GM23338 (cell line): Measurements from ENCODE around the gene BBX. TPM values are rescaled to one million over a fixed set of nuclear protein-coding genes. Genes with fewer than 3 reads are reported as not detected.

Experiments
- ATAC-seq: fragments of 200-7000 bp; cut with Tn5 transposase; 3 replicates; pipeline ENCODE4 v1.9.1; 2020
- DNase-seq: peaks from one replicate; pipeline ENCODE4 v3.0.0-alpha.2; 2015; ENCODE audit warnings: low spot score
- H2AFZ ChIP-seq: fragments of 200-600 bp; sonication (generic); 2 replicates; pipeline ENCODE4 v1.8.0; 2016; ENCODE audit warnings: antibody characterized with exemption, mild to moderate bottlenecking, moderate library complexity
- H3F3A ChIP-seq: fragments of 200-600 bp; sonication (generic); replicated peaks from 2 replicates; pipeline ENCODE4 v1.8.0; 2017; ENCODE audit warnings: antibody characterized with exemption, mixed run types, low read depth
- H3K27ac ChIP-seq: fragments of 200-600 bp; sonication (generic); 2 replicates; pipeline ENCODE4 v1.6.1; 2016; ENCODE audit warnings: low read depth
- H3K27me3 ChIP-seq: fragments of 200-600 bp; sonication (generic); 2 replicates; pipeline ENCODE4 v1.8.0; 2016; ENCODE audit warnings: mild to moderate bottlenecking, mixed run types, moderate library complexity; ENCODE audit not compliant: insufficient read depth
- H3K36me3 ChIP-seq: fragments of 200-600 bp; sonication (generic); 2 replicates; pipeline ENCODE4 v1.8.0; 2016; ENCODE audit warnings: mild to moderate bottlenecking; ENCODE audit not compliant: insufficient read depth
- H3K4me1 ChIP-seq: fragments of 200-600 bp; sonication (generic); 2 replicates; pipeline ENCODE4 v1.8.0; 2016; ENCODE audit warnings: mild to moderate bottlenecking, moderate library complexity; ENCODE audit not compliant: insufficient read depth
- H3K4me2 ChIP-seq: fragments of 200-600 bp; sonication (generic); 2 replicates; pipeline ENCODE4 v1.7.1; 2017; ENCODE audit warnings: mixed run types
- H3K4me3 ChIP-seq: fragments of 200-600 bp; sonication (generic); 2 replicates; pipeline ENCODE4 v1.6.1; 2016; ENCODE audit warnings: mixed run types
- H3K79me2 ChIP-seq: fragments of 200-600 bp; sonication (generic); replicated peaks from 2 replicates; pipeline ENCODE4 v1.8.0; 2017; ENCODE audit warnings: mild to moderate bottlenecking; ENCODE audit not compliant: insufficient read depth
- H3K9me2 ChIP-seq: fragments of 200-600 bp; sonication (generic); 2 replicates; pipeline ENCODE4 v1.8.0; 2017; ENCODE audit not compliant: insufficient read depth
- H4K20me1 ChIP-seq: fragments of 200-600 bp; sonication (generic); replicated peaks from 2 replicates; pipeline ENCODE4 v1.8.0; 2017; ENCODE audit warnings: mild to moderate bottlenecking; ENCODE audit not compliant: insufficient read depth
- H3K27ac Mint-ChIP-seq: 2 replicates; pipeline ENCODE4 v1.8.0; 2020; ENCODE audit warnings: inconsistent platforms, mild to moderate bottlenecking, moderate library complexity, mixed read lengths
- H3K27me3 Mint-ChIP-seq: 3 replicates; pipeline ENCODE4 v1.8.0; 2022; ENCODE audit warnings: low read depth, mild to moderate bottlenecking, moderate library complexity, mixed read lengths, inconsistent platforms; ENCODE audit not compliant: insufficient read depth, poor library complexity
- H3K36me3 Mint-ChIP-seq: 3 replicates; pipeline ENCODE4 v1.8.0; 2021; ENCODE audit warnings: low read depth, mild to moderate bottlenecking, inconsistent platforms, moderate library complexity, mixed read lengths
- H3K4me1 Mint-ChIP-seq: 3 replicates; pipeline ENCODE4 v1.8.0; 2020; ENCODE audit warnings: mild to moderate bottlenecking, inconsistent platforms, mixed read lengths
- H3K4me3 Mint-ChIP-seq: 3 replicates; pipeline ENCODE4 v1.8.0; 2021; ENCODE audit warnings: moderate library complexity, mild to moderate bottlenecking, inconsistent platforms, mixed read lengths
- H3K9me3 Mint-ChIP-seq: 3 replicates; pipeline ENCODE4 v1.8.0; 2020; ENCODE audit warnings: moderate library complexity, mild to moderate bottlenecking, inconsistent platforms, mixed read lengths
- CREB1 ChIP-seq: fragments of 250-450 bp; sonication (Bioruptor Pico); IDR thresholded peaks from 2 replicates; pipeline ENCODE4 v1.5.0; 2020; ENCODE audit warnings: low read depth, mild to moderate bottlenecking, moderate library complexity
- EZH2phosphoT487 ChIP-seq: fragments of 200-600 bp; sonication (generic); IDR thresholded peaks from one replicate; pipeline ENCODE4 v1.8.1; 2018; ENCODE audit warnings: antibody characterized with exemption; ENCODE audit not compliant: unreplicated experiment
- JUNB ChIP-seq: IDR thresholded peaks from one replicate; pipeline ENCODE4 v1.6.1; 2016; ENCODE audit warnings: antibody characterized with exemption; ENCODE audit not compliant: unreplicated experiment
- NANOG ChIP-seq: IDR thresholded peaks from 2 replicates; pipeline ENCODE4 v1.6.1; 2016; ENCODE audit warnings: antibody characterized with exemption, borderline replicate concordance
- POLR2AphosphoS5 ChIP-seq: IDR thresholded peaks from 2 replicates; pipeline ENCODE4 v1.6.1; 2016; ENCODE audit warnings: antibody characterized with exemption, low read depth
- STAT1 ChIP-seq: IDR thresholded peaks from one replicate; pipeline ENCODE4 v1.6.1; 2016; ENCODE audit warnings: antibody characterized with exemption; ENCODE audit not compliant: unreplicated experiment
- ZNF114 ChIP-seq: fragments of 250-450 bp; sonication (Bioruptor Pico); IDR thresholded peaks from 2 replicates; pipeline ENCODE4 v1.5.0; 2020; ENCODE audit warnings: mild to moderate bottlenecking, moderate library complexity
- polyA plus RNA-seq: library from polyadenylated mRNA; unstranded; fragments of >200 nt; fragmentation: Nextera tagmentation; extraction: Ambion mirVana; gene quantifications from 2 replicates; pipeline ENCODE4 v1.2.1, GENCODE V29; 2016
- total RNA-seq: library from RNA; depleted of rRNA; stranded (reverse); fragments of >200 nt; shearing (Covaris generic); gene quantifications from 2 replicates; pipeline ENCODE4 v1.2.3, GENCODE V29; 2014
- TF ChIP-seq, protein P1 (sequence below), 2 experiments: fragments of 200-600 bp in 1 of 2; sonication (generic) in 1 of 2; conservative IDR thresholded peaks; 2 replicates each; pipeline versions ENCODE4 v1.5.1 to v1.6.1; 2016 to 2017; ENCODE audit warnings: antibody characterized with exemption in 2 of 2, low read depth in 2 of 2, mild to moderate bottlenecking in 2 of 2, moderate library complexity in 1 of 2

Gene BBX
- total and polyA plus RNA-seq, 2 experiments from 2014 or later = 35.2 to 44.1 TPM

DNA sequence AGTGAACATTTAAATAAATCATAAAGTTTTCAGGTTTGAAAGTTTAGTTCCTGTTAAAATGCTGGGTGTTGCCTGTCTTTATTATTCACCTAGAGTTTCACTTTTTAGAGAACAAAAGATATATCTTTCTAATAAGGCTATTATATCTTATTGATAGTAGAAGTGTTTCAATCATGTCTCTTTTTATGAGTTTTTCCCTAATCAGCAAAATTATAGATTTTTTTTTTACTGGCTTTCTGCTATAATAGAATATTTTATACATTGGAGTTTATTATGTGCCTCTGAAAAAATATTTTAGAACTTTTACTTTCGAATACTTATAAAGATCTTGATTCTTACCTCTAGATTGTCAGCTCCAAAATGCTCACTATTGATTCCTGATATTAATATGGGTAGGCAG is 131.5 kb downstream of the BBX start (continued):
- TF ChIP-seq, protein P1, sequence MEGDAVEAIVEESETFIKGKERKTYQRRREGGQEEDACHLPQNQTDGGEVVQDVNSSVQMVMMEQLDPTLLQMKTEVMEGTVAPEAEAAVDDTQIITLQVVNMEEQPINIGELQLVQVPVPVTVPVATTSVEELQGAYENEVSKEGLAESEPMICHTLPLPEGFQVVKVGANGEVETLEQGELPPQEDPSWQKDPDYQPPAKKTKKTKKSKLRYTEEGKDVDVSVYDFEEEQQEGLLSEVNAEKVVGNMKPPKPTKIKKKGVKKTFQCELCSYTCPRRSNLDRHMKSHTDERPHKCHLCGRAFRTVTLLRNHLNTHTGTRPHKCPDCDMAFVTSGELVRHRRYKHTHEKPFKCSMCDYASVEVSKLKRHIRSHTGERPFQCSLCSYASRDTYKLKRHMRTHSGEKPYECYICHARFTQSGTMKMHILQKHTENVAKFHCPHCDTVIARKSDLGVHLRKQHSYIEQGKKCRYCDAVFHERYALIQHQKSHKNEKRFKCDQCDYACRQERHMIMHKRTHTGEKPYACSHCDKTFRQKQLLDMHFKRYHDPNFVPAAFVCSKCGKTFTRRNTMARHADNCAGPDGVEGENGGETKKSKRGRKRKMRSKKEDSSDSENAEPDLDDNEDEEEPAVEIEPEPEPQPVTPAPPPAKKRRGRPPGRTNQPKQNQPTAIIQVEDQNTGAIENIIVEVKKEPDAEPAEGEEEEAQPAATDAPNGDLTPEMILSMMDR (conservative IDR thresholded peaks at IDR 0.05; ENCODE audit: low read depth in 2 of 2) = no peak
- TF ChIP-seq JUNB (no peak), POLR2AphosphoS5 (no peak)

DNA sequence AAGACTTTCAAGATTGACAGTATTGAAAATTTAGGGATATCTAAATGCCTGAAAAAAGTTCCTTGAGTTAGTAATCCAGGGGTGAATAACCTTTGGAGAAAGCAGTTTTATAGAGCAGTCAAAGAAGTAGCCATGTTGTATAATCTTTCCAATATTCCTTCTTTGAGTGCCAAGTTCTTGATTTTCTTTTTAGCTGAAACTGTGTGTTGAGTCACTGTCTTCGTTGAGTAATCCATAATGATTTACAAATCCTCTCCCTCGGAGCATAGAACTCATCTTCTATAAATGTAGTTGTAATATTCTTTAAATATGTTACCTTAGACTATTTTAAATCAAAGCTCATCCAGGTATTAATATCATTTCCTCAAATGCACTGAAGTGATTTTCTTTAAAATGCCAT is 135.2 kb downstream of the BBX start:
- no peaks in the 10 kb centered on the region for H4K20me1 ChIP-seq

DNA sequence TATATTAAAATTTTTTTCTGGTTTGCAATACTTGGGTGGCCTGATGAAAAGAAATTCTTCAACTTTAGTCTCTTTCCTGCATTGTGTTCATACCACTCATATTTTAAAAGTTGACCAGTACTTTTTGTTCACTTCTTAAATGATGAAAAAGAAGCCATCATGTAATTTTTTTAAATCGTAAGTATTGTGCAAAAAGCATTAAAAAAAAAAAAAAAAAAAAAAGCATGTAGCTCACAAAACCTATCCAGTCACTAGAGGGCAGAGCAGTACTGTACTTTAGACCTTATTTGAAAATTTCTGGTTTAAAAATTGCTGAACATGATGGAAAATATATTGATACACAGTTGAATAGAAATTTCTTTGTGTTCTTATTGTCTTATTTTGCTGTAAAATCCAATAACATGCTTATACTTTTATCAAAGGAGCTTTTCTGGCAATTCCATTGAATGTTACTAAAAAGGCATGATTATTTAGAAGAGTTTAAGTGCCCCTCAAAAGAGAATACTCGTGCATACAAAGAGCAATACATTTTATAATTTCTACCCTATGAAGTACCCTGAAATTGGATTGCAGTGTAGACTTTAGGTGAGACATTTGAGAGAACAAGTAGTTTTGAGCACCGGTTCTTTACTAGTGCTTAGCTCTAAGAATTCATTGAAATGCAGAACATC is 137.7 kb downstream of the BBX start:
- H3K27me3 Mint-ChIP-seq = peaks cover 3% of the 10 kb centered on the region
- no peaks in the 10 kb centered on the region for H3K9me3 Mint-ChIP-seq
- H3K9me2 ChIP-seq = no peaks in the 10 kb centered on the region
- H3K27ac ChIP-seq = no peak overlapping the region
- H3K36me3 ChIP-seq = no peaks in the 10 kb centered on the region
- ATAC-seq (no peak), DNase-seq (no peak)
- TF ChIP-seq JUNB (no peak), NANOG (no peak), STAT1 (no peak), ZNF114 (CRISPR knock-in tag) (no peak)
- TF ChIP-seq, protein P1 (conservative IDR thresholded peaks at IDR 0.05; ENCODE audit: low read depth in 2 of 2) = peak in 1 of 2 experiments; percentile 85; a peak in 3 of 4 replicates
- no peak overlapping the region for H3K4me3 ChIP-seq
- H3K36me3 Mint-ChIP-seq = no peaks in the 10 kb centered on the region
- no peaks in the 10 kb centered on the region for H3F3A ChIP-seq
- no peaks in the 10 kb centered on the region for H4K20me1 ChIP-seq
- H3K4me1 Mint-ChIP-seq = peaks cover 35% of the 10 kb centered on the region
- H3K79me2 ChIP-seq = no peaks in the 10 kb centered on the region; the same call in 1 of the 2 replicates
- no peaks in the 10 kb centered on the region for H3K27me3 ChIP-seq
- H3K27ac Mint-ChIP-seq = no peak overlapping the region
- peaks cover 28% of the 10 kb centered on the region for H3K4me1 ChIP-seq
- H2AFZ ChIP-seq = no peak overlapping the region
- H3K4me2 ChIP-seq = no peak overlapping the region
- H3K4me3 Mint-ChIP-seq = no peak overlapping the region

More for the DNA sequence above, 135.2 kb downstream of the BBX start:
- Mint-ChIP-seq H3K4me3 (no peak overlapping the region), H3K9me3 (no peaks in the 10 kb centered on the region), H3K4me1 (peaks cover 19% of the 10 kb centered on the region), H3K36me3 (no peaks in the 10 kb centered on the region), H3K27ac (no peak overlapping the region), H3K27me3 (peaks cover 3% of the 10 kb centered on the region)
- Histone ChIP-seq H3F3A (no peaks in the 10 kb centered on the region), H3K79me2 (no peaks in the 10 kb centered on the region), H3K4me3 (no peak overlapping the region), H3K4me2 (no peak overlapping the region), H3K9me2 (no peaks in the 10 kb centered on the region), H3K27ac (no peak overlapping the region), H2AFZ (no peak overlapping the region), H3K36me3 (no peaks in the 10 kb centered on the region), H3K27me3 (no peaks in the 10 kb centered on the region), H3K4me1 (peaks cover 16% of the 10 kb centered on the region)
- TF ChIP-seq NANOG (no peak), CREB1 (CRISPR knock-in tag) (no peak), EZH2phosphoT487 (no peak)
- DNase-seq (no peak), ATAC-seq (no peak)
